ENCODE data around the gene CYB561D1. TPM values are rescaled to one million over a fixed set of nuclear protein-coding genes. Genes with fewer than 3 reads are reported as not detected.

The CYB561D1 gene
- total and polyA plus RNA-seq, 2 of the 8 experiments (the other 6 are each of a cell fraction or from before 2014, with no cell fraction given) = 3.6 to 3.8 TPM

- H3K4me2 ChIP-seq (ENCODE audit: insufficient read depth in 1 of 2, low read depth in 2 of 2, low read length in 2 of 2) = no peak overlapping the region
- no peak overlapping the region for H4K5ac ChIP-seq (ENCODE audit: insufficient read length, low read depth, low read length)
- H2AFZ ChIP-seq (ENCODE audit: low read length) = no peak overlapping the region
- no peak overlapping the region for H3K56ac ChIP-seq (replicated peaks; ENCODE audit: insufficient read length, low read depth, low read length)
- no peak overlapping the region for H3K4me3 ChIP-seq (ENCODE audit: extremely low read depth in 1 of 4, insufficient read depth in 2 of 4, low read depth in 3 of 4, low read length in 4 of 4)
- H3K23me2 ChIP-seq (ENCODE audit: low read depth, low read length) = no peaks in the 10 kb centered on the region
- H2BK12ac ChIP-seq (ENCODE audit: low read depth, low read length) = no peak overlapping the region
- H3K4me1 ChIP-seq (replicated peaks in 1 of 4; ENCODE audit: control insufficient read depth in 3 of 4, insufficient read depth in 4 of 4, low read length in 3 of 4) = peaks cover 0 to 6% (median 1%) of the 10 kb centered on the region in 4 experiments; a peak in 4 of 7 replicates
- no peak overlapping the region for H3K14ac ChIP-seq (ENCODE audit: insufficient read length)
- no peaks in the 10 kb centered on the region for H3K79me2 ChIP-seq (ENCODE audit: control insufficient read depth in 1 of 2, insufficient read depth in 2 of 2, low read length in 2 of 2)
- no peak overlapping the region for H3K9ac ChIP-seq (replicated peaks in 1 of 4; ENCODE audit: extremely low read depth in 1 of 4, low read depth in 3 of 4, low read length in 3 of 4)
- no peak overlapping the region for H2AK5ac ChIP-seq (ENCODE audit: low read depth, low read length)
- DNase-seq (ENCODE audit: low read depth in 1 of 2, low spot score in 2 of 2) = no peak
- no peak overlapping the region for H3K27ac ChIP-seq (ENCODE audit: low read depth, low read length)
- no peak overlapping the region for H3K18ac ChIP-seq (ENCODE audit: extremely low read depth, low read length)
- no peak overlapping the region for H2BK20ac ChIP-seq (ENCODE audit: low read length)
- H3K9me3 ChIP-seq (ENCODE audit: insufficient read depth in 2 of 2, low read depth in 1 of 2, low read length in 1 of 2) = no peaks in the 10 kb centered on the region
- no peak overlapping the region for H3K4ac ChIP-seq (replicated peaks; ENCODE audit: insufficient read length, low read depth, low read length)
- peaks cover 1 to 10% (median 7%) of the 10 kb centered on the region in 4 experiments for H3K27me3 ChIP-seq (replicated peaks in 1 of 4; ENCODE audit: control insufficient read depth in 3 of 4, extremely low read depth in 1 of 4, insufficient read depth in 3 of 4, low read length in 3 of 4)
- TF ChIP-seq BCL11A (IDR thresholded peaks at IDR 0.05; ENCODE audit: low read depth in 2 of 2, low read length in 2 of 2) (no peak), CEBPB (IDR thresholded peaks at IDR 0.05; ENCODE audit: low read depth, low read length) (no peak), SUZ12 (IDR thresholded peaks at IDR 0.05; ENCODE audit: low read length) (no peak), HDAC2 (IDR thresholded peaks at IDR 0.05; ENCODE audit: borderline replicate concordance in 1 of 2, low read depth in 2 of 2, low read length in 2 of 2) (no peak), TAF1 (IDR thresholded peaks at IDR 0.05; ENCODE audit: low read depth, low read length) (no peak), RFX5 (IDR thresholded peaks at IDR 0.05; ENCODE audit: borderline replicate concordance, low read depth, low read length) (no peak), SIRT6 (IDR thresholded peaks at IDR 0.05; ENCODE audit: low read length) (no peak), EP300 (IDR thresholded peaks at IDR 0.05; ENCODE audit: borderline replicate concordance in 1 of 2, low read depth in 2 of 2, low read length in 2 of 2) (no peak), CREB1 (IDR thresholded peaks at IDR 0.05) (no peak)
- POLR2A ChIA-PET (ENCODE audit: partially characterized antibody) = interaction anchor here (1.0 kb wide), 1 partner anchor 212 kb away, joined by 3 read pairs; no protein-coding TSS in a partner anchor
- no peaks in the 10 kb centered on the region for H4K20me1 ChIP-seq (replicated peaks in 1 of 2; ENCODE audit: control insufficient read depth in 1 of 2, insufficient read depth in 2 of 2, low read length in 2 of 2)
- 61% methylated on average over 3 of the region's 3 CpGs; no CpG with 5 or more reads in 1 of the 2 experiments for WGBS, 2 experiments (ENCODE audit: extremely low coverage in 1 of 2, insufficient coverage in 1 of 2, insufficient read length in 1 of 2, insufficient replicate concordance in 2 of 2, low coverage in 1 of 2, low lambda C conversion rate in 2 of 2, missing lambda C conversion rate in 1 of 2)
- no peak for FAIRE-seq
- no peaks in the 10 kb centered on the region for H3K79me1 ChIP-seq (ENCODE audit: low read depth, low read length)
- H4K8ac ChIP-seq (ENCODE audit: extremely low read depth, insufficient read depth, low read length) = no peak overlapping the region
- CTCF ChIA-PET (ENCODE audit: partially characterized antibody) = interaction anchor here (0.6 to 1.7 kb wide), 3 partner anchors 11 to 60 kb away, joined by 3 to 6 read pairs (median 4); partner anchors contain the start of gene ATXN7L2
- no peak overlapping the region for H4K91ac ChIP-seq (replicated peaks; ENCODE audit: insufficient read length, low read length)
- no peak overlapping the region for H3K23ac ChIP-seq (ENCODE audit: insufficient read length)
- H3K36me3 ChIP-seq (ENCODE audit: control insufficient read depth in 2 of 4, insufficient read depth in 4 of 4, low read length in 3 of 4) = no peaks in the 10 kb centered on the region
- no peak overlapping the region for H2BK15ac ChIP-seq (ENCODE audit: low read length)
- H2BK120ac ChIP-seq (replicated peaks; ENCODE audit: low read depth, low read length) = no peak overlapping the region
- no peak overlapping the region for H2BK5ac ChIP-seq (ENCODE audit: low read depth, low read length)
Measured at GRCh38 chr1:109472779-109473178, 21.1 kb upstream of the CYB561D1 start.

All from H1 (cell line).